Neutrophil (primary cell): Measurements from ENCODE around the gene NMNAT2.
A peak's percentile ranks its signal among the peaks of the same experiment; 100 is the strongest.

ENCODE experiments used
- H3K27ac ChIP-seq: fragments of 200-600 bp; sonication (generic); 2 replicates; pipeline ENCODE4 v1.5.1; 2016; ENCODE audit warnings: mild to moderate bottlenecking, moderate library complexity
- H3K27me3 ChIP-seq: fragments of 200-600 bp; sonication (generic); 2 replicates; pipeline ENCODE4 v1.6.0; 2016; ENCODE audit warnings: mild to moderate bottlenecking
- H3K36me3 ChIP-seq: fragments of 200-600 bp; sonication (generic); 2 replicates; pipeline ENCODE4 v1.5.1; 2017
- H3K4me1 ChIP-seq, 2 experiments: fragments of 200-600 bp in 1 of 2; sonication (generic) in 1 of 2; 1 replicate in 1 of 2; 2 replicates in 1 of 2; pipeline versions ENCODE4 v1.5.1 to v1.6.1; 2013 to 2016; ENCODE audit warnings: low read depth in 1 of 2, low read length in 1 of 2, mild to moderate bottlenecking in 1 of 2, moderate library complexity in 1 of 2; ENCODE audit not compliant: control insufficient read depth in 1 of 2, insufficient read depth in 1 of 2
- H3K4me3 ChIP-seq, 2 experiments: fragments of 200-600 bp in 1 of 2; sonication (generic) in 1 of 2; 1 replicate in 1 of 2; 2 replicates in 1 of 2; pipeline ENCODE4 v1.5.1; 2013 to 2016; ENCODE audit warnings: low read depth in 1 of 2, low read length in 1 of 2, mild to moderate bottlenecking in 1 of 2, moderate library complexity in 1 of 2
- H3K9me3 ChIP-seq: fragments of 200-600 bp; sonication (generic); 2 replicates; pipeline ENCODE4 v1.5.1; 2016
- CTCF ChIP-seq: fragments of 200-600 bp; sonication (generic); IDR thresholded peaks from 2 replicates; pipeline ENCODE4 v1.5.1; 2016; ENCODE audit warnings: antibody characterized with exemption

The NMNAT2 gene

GRCh38 chr1:183248989-183249691, 169.0 kb downstream of the NMNAT2 start:
- no peak for TF ChIP-seq CTCF
- H3K27ac ChIP-seq, result no peak overlapping the region
- H3K9me3 ChIP-seq, result no peaks in the 10 kb centered on the region
- no peaks in the 10 kb centered on the region for H3K36me3 ChIP-seq
- no peak overlapping the region for H3K4me3 ChIP-seq
- H3K27me3 ChIP-seq, result no peaks in the 10 kb centered on the region
- peaks cover 51 to 57% of the 10 kb centered on the region in 2 experiments for H3K4me1 ChIP-seq

GRCh38 chr1:183247931-183248330, 170.2 kb downstream of the NMNAT2 start:
- Histone ChIP-seq H3K27me3 (no peaks in the 10 kb centered on the region), H3K4me1 (peaks cover 62 to 68% of the 10 kb centered on the region in 2 experiments), H3K4me3 (no peak overlapping the region), H3K36me3 (no peaks in the 10 kb centered on the region), H3K9me3 (no peaks in the 10 kb centered on the region), H3K27ac (no peak overlapping the region)
- TF ChIP-seq CTCF, result no peak

- Histone ChIP-seq H3K36me3 (no peaks in the 10 kb centered on the region), H3K27ac (no peak overlapping the region), H3K4me1 (peaks cover 62 to 68% of the 10 kb centered on the region in 2 experiments), H3K4me3 (no peak overlapping the region), H3K9me3 (no peaks in the 10 kb centered on the region), H3K27me3 (no peaks in the 10 kb centered on the region)
- TF ChIP-seq CTCF, result no peak
Measured at GRCh38 chr1:183247484-183247883, 170.7 kb downstream of the NMNAT2 start.

- Histone ChIP-seq H3K27ac (no peak overlapping the region), H3K4me1 (peaks cover 62 to 68% of the 10 kb centered on the region in 2 experiments), H3K9me3 (no peaks in the 10 kb centered on the region), H3K27me3 (no peaks in the 10 kb centered on the region), H3K4me3 (no peak overlapping the region), H3K36me3 (no peaks in the 10 kb centered on the region)
- TF ChIP-seq CTCF, result no peak
Measured at GRCh38 chr1:183247066-183247465, 171.1 kb downstream of the NMNAT2 start.

- Histone ChIP-seq H3K9me3 (no peaks in the 10 kb centered on the region), H3K27me3 (no peaks in the 10 kb centered on the region), H3K36me3 (no peaks in the 10 kb centered on the region), H3K27ac (peak overlapping the region; percentile 4), H3K4me3 (no peak overlapping the region), H3K4me1 (peaks cover 62 to 68% of the 10 kb centered on the region in 2 experiments)
- no peak for TF ChIP-seq CTCF
Measured at GRCh38 chr1:183246436-183246835, 171.7 kb downstream of the NMNAT2 start.
